Type B pancreatic cell (in vitro differentiated cells): ENCODE measurements around the gene MMP28. TPM values are rescaled to one million over a fixed set of nuclear protein-coding genes. Genes with fewer than 3 reads are reported as not detected.
A peak's percentile ranks its signal among the peaks of the same experiment; 100 is the strongest.

Experiments
- DNase-seq: peaks from one replicate; pipeline ENCODE4 v3.0.0; 2021; ENCODE audit warnings: mixed read lengths; ENCODE audit not compliant: unreplicated experiment; ENCODE audit errors: extremely low spot score
- H3K27ac Mint-ChIP-seq: 2 replicates; pipeline ENCODE4 v1.8.0; 2021; ENCODE audit warnings: mild to moderate bottlenecking, mixed read lengths
- H3K27me3 Mint-ChIP-seq: 2 replicates; pipeline ENCODE4 v1.8.0; 2021; ENCODE audit warnings: mixed read lengths
- H3K36me3 Mint-ChIP-seq: 2 replicates; pipeline ENCODE4 v1.8.0; 2021; ENCODE audit warnings: mixed read lengths
- H3K4me1 Mint-ChIP-seq: one replicate; pipeline ENCODE4 v1.8.0; 2021; ENCODE audit warnings: mixed read lengths; ENCODE audit not compliant: unreplicated experiment
- H3K4me3 Mint-ChIP-seq: 2 replicates; pipeline ENCODE4 v1.8.0; 2021; ENCODE audit warnings: mild to moderate bottlenecking, mixed read lengths
- H3K9me3 Mint-ChIP-seq: 2 replicates; pipeline ENCODE4 v1.8.0; 2021; ENCODE audit warnings: mixed read lengths
- total RNA-seq: library from RNA; stranded (reverse); gene quantifications from 2 replicates; pipeline ENCODE4 v1.2.1, GENCODE V29; 2021; ENCODE audit warnings: low replicate concordance
- TF ChIP-seq, protein P1 (sequence below): fragments of 200-600 bp; sonication (generic); conservative IDR thresholded peaks from 2 replicates; pipeline ENCODE4 v1.5.0; 2021; ENCODE audit warnings: antibody characterized with exemption, mild to moderate bottlenecking

The MMP28 gene
- total RNA-seq, 1 donor from 2014 or later: 0.97 TPM

DNA sequence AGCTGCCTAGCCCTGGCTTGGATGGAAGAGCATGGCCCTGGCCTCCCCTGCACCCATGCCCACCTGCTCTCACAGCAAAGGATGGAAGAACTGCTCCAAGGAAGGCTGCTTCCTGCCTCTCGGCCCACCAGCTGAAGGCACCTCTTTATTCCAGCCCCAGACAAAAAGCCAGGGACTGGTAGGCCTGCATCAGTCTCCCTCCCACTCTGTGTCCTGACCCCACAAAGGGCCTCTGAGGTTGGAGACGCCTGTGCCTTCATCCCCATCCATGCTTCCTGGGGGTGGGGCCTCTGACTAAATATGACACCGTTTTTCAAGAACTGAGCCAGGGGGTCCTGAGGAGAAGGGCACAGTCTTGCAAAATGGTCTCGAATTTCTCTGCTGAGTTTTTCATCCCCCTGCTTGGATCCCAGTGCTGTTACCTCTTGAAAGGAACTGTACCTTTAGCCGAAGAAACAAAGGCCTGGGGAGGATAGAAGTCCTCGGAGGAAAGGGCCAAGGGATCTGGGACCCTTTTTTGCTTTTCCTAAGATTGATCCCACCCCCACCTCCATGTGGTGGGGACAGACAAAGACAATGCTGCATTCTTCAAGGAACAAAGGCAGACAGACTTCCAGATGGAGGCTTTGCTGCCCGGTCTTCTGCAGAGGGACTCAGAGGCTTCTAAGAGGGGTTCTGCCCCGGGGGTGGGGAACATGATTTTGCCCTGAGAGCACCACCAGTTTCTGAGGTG, 29.5 kb downstream of the MMP28 start:
- Mint-ChIP-seq H3K27ac (no peak overlapping the region), H3K27me3 (peaks cover 6% of the 10 kb centered on the region), H3K36me3 (no peaks in the 10 kb centered on the region), H3K4me3 (peak overlapping the region; percentile 65), H3K9me3 (no peaks in the 10 kb centered on the region), H3K4me1 (peaks cover 16% of the 10 kb centered on the region)
- TF ChIP-seq, protein P1, sequence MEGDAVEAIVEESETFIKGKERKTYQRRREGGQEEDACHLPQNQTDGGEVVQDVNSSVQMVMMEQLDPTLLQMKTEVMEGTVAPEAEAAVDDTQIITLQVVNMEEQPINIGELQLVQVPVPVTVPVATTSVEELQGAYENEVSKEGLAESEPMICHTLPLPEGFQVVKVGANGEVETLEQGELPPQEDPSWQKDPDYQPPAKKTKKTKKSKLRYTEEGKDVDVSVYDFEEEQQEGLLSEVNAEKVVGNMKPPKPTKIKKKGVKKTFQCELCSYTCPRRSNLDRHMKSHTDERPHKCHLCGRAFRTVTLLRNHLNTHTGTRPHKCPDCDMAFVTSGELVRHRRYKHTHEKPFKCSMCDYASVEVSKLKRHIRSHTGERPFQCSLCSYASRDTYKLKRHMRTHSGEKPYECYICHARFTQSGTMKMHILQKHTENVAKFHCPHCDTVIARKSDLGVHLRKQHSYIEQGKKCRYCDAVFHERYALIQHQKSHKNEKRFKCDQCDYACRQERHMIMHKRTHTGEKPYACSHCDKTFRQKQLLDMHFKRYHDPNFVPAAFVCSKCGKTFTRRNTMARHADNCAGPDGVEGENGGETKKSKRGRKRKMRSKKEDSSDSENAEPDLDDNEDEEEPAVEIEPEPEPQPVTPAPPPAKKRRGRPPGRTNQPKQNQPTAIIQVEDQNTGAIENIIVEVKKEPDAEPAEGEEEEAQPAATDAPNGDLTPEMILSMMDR: no peak
- no peak for DNase-seq

DNA sequence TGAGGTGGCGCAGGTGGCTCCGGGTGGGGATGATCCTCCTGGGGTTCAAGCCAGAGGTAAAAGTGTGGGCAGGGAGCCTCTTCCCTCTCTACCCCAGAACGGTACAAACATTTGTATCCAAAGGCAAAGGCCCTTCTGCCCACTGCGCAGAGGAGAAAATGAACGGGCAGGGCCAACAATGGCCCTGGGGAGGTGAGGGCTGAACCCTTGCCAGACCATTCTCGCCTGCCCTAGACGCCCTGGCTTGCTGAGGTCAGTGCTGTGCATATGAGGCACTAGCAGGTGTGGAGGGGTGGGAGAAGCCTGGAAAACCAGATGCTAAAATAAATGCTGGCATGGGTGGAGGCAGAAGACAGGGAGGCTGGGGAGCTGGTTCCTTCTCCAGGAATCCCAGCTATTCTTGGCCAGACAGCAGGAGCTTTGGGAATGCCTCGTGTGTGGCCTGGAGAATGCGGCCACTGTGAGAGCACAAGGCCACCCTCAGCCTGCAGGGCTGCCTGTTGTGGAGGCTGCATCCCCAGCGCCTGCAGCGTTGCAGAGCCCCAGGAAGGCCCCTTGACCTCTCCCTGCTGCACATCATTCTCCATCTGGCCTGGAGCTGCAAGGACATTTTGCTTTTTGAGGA, 30.2 kb downstream of the MMP28 start:
- Mint-ChIP-seq H3K36me3 (no peaks in the 10 kb centered on the region), H3K27ac (peak overlapping the region; percentile 58), H3K4me1 (peaks cover 16% of the 10 kb centered on the region), H3K27me3 (peaks cover 6% of the 10 kb centered on the region), H3K9me3 (no peaks in the 10 kb centered on the region), H3K4me3 (peak overlapping the region; percentile 93)
- no peak for DNase-seq
- TF ChIP-seq, protein P1: no peak

DNA sequence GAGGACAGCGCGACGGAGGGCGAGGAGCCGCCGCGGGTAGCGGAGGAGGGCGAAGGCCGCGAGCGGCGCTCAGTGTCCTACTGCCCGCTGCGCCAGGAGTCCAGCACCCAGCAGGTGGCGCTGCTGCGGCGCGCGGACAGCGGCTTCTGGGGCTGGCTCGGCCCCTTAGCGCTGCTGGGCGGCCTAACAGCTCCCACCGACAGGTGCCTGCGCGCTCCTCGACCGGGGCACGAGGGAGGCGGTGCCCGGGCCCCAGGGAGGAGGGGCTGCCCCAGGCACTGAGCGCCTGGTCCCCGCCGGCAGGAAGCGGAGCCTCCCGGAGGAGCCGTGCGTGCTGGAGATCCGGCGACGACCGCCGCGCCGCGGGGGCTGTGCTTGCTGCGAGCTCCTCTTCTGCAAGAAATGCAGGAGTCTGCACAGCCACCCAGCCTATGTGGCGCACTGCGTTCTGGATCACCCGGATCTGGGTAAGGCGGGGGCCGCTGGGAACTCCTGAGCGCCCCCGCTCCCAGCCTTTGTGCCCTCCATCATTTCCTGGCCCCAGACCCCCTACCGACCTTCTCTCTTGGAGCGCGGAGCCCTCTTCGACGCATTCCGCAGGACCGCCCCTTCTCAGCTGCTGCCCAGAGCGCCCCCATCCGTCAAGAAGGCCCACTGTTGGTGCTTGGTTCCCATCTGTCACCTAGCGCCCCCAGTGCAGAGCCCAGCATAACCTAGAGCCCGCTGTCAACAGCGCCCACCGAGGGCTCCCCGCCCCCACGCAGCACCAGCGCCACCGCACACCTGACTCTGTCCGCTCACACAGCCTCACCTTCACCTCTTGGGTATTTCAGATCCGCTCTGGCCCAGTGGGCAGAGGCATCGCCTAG, 31.1 kb downstream of the MMP28 start:
- Mint-ChIP-seq H3K27me3 (peaks cover 6% of the 10 kb centered on the region), H3K27ac (peak overlapping the region; percentile 58), H3K9me3 (no peaks in the 10 kb centered on the region), H3K36me3 (no peaks in the 10 kb centered on the region), H3K4me3 (peak overlapping the region; percentile 93), H3K4me1 (peaks cover 16% of the 10 kb centered on the region)
- peak; percentile 94 for DNase-seq
- TF ChIP-seq, protein P1: peak; percentile 96

DNA sequence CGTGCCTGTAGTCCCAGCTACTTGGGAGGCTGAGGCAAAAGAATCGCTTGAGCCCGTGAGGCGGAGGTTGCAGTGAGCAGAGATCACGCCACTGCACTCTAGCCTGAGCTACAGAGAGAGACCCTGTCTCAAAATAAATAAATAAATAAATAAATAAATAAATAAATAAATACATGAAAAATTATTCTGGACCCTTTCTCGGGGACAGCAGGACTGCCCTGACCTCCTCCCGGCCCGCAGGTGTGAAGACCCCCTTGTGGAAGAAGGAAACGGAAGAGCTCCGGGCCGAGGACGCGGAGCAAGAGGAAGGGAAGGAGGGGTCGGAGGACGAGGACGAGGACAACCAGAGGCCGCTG, 31.7 kb downstream of the MMP28 start:
- no peak for DNase-seq
- peak overlapping the region; percentile 81 for H3K4me3 Mint-ChIP-seq
- H3K27me3 Mint-ChIP-seq: peaks cover 6% of the 10 kb centered on the region
- H3K27ac Mint-ChIP-seq: no peak overlapping the region
- no peaks in the 10 kb centered on the region for H3K9me3 Mint-ChIP-seq
- H3K4me1 Mint-ChIP-seq: peaks cover 16% of the 10 kb centered on the region
- TF ChIP-seq, protein P1: no peak
- no peaks in the 10 kb centered on the region for H3K36me3 Mint-ChIP-seq

DNA sequence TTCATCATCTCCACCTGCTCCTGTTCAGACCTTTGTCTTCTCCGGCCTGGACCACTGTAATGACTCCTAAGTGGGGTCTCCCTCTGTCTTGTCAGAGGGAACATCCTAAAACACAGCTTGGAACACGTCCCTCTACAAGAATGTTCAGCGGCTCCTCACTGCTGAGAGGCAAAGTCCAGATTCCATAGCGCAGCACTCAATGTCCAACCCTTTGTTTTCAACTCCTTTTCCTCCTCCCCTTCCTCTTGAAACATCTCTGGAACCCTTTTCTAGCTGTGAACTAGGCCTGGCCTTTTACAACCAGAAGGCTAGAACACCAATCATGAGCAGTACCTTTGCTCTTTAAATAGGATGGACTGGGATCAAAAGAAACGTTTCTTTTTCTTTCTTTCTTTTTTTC, 33.8 kb downstream of the MMP28 start:
- H3K36me3 Mint-ChIP-seq: no peaks in the 10 kb centered on the region
- H3K27ac Mint-ChIP-seq: no peak overlapping the region

More for the DNA sequence above, 33.8 kb downstream of the MMP28 start:
- no peak overlapping the region for H3K4me3 Mint-ChIP-seq
- TF ChIP-seq, protein P1: no peak
- H3K4me1 Mint-ChIP-seq: peaks cover 16% of the 10 kb centered on the region
- DNase-seq: no peak
- no peaks in the 10 kb centered on the region for H3K9me3 Mint-ChIP-seq
- H3K27me3 Mint-ChIP-seq: no peaks in the 10 kb centered on the region
